GM19099 (cell line): ENCODE data around the gene SNAPC3.

ENCODE experiments used
- POLR2A ChIP-seq: IDR thresholded peaks from 3 replicates; pipeline ENCODE4 v1.6.1; 2011; ENCODE audit warnings: low read depth; ENCODE audit not compliant: insufficient read length; ENCODE audit errors: extremely low read depth

The SNAPC3 gene

GRCh38 chr9:15475923-15476536, 53.4 kb downstream of the SNAPC3 start:
- TF ChIP-seq POLR2A: no peak

- TF ChIP-seq POLR2A: no peak
Observed at GRCh38 chr9:15480028-15480427, 57.4 kb downstream of the SNAPC3 start.

GRCh38 chr9:15482146-15482545, 59.5 kb downstream of the SNAPC3 start:
- no peak for TF ChIP-seq POLR2A

GRCh38 chr9:15484802-15485201, 62.1 kb downstream of the SNAPC3 start:
- TF ChIP-seq POLR2A: no peak

DNA sequence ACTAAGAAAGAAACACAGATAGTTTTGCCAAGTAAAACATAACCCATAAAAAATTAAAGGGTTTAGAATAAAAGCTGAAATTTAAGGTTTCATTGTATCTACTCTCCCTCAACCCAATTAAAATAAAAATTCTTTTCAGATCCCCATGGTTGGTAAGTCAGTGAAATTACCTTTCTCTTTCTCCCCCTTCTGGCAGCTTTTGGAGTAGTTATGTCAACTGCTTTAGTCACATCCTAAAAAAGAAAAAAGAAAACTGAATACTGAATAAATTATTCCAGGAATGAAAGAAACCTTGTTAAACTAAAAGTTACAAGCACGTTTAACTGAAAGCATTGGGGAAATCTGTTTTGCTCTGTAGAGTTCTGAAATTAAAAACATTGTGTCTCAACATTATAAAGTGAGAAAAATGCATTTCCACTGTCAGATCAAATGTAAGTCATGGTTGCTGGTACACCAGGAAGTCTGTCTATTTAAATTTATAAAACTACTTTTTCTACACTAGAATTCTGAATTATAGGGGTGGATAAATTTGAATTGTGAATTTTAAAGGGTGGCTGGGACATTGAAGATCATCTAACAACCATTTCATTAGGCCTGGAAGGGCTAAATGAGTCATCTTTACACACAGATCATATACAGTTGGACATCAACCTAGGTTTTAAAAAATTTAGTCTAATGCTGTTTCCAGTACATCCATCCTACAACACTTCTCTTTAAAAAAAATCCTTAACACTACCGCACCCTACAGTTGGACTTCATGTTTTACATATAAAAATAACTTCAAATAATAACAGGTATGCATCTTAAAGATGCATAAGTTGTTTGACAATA, 63.4 kb downstream of the SNAPC3 start:
- TF ChIP-seq POLR2A: no peak

GRCh38 chr9:15491950-15492349, 69.3 kb downstream of the SNAPC3 start:
- TF ChIP-seq POLR2A: no peak

DNA sequence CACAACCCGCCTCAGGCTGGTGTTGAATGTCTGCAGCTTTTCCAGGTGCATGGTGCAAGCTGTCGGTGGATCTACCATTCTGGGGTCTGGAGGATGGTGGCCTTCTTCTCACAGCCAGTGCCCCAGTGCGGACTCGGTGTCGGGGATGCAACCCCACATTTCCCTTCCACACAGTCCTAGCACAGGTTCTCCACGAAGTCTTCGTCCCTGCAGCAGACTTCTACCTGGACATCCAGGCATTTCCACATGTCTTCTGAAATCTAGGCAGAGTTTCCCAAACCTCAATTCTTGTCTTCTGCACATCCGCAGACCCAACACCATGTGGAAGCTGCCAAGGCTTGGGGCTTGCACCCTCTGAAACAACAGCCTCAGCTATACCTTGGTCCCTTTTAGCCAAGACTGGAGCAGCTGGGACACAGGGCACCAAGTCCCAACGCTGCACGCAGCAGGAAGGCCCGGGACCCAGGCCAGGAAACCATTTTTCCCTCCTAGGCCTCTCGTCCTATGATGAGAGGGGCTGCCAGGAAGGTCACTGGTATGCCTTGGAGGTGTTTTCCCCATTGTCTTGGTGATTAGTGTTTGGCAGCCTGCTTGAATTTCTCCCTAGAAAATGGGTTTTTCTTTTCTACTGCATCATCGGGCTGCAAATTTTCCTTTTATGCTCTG, 69.9 kb downstream of the SNAPC3 start:
- TF ChIP-seq POLR2A: no peak

GRCh38 chr9:15498246-15498995, 75.7 kb downstream of the SNAPC3 start:
- no peak for TF ChIP-seq POLR2A

GRCh38 chr9:15499139-15499538, 76.5 kb downstream of the SNAPC3 start:
- TF ChIP-seq POLR2A: no peak

GRCh38 chr9:15501179-15501578, 78.5 kb downstream of the SNAPC3 start:
- no peak for TF ChIP-seq POLR2A

DNA sequence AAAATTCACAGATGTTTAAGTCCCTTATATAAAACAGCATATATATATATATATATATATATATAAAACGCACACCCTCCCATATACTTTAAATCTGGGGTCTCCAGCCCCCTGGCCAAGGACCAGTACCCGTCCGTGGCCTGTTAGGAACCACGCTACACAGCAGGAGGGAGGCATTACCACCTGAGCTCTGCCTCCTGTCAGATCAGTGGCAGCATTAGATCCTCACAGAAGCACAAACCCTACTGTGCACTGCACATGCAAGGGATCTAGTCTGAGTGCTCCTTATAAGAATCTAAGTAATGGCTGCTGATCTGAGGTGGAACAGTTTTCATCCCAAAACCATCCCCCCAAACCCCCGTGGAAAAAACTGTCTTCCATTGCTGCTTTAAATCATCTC, 79.1 kb downstream of the SNAPC3 start:
- TF ChIP-seq POLR2A: no peak

GRCh38 chr9:15505921-15506320, 83.2 kb downstream of the SNAPC3 start:
- TF ChIP-seq POLR2A: no peak

GRCh38 chr9:15509931-15510788, 87.5 kb downstream of the SNAPC3 start:
- no peak for TF ChIP-seq POLR2A
